HG03060 (cell line): ENCODE data around the gene ENOX1.

Experiments used
- ATAC-seq: cut with Tn5 transposase; IDR thresholded peaks from one replicate; pipeline ENCODE4 v1.9.1; 2021; ENCODE audit warnings: low read depth, moderate number of reproducible peaks; ENCODE audit not compliant: unreplicated experiment

ENOX1 gene

DNA sequence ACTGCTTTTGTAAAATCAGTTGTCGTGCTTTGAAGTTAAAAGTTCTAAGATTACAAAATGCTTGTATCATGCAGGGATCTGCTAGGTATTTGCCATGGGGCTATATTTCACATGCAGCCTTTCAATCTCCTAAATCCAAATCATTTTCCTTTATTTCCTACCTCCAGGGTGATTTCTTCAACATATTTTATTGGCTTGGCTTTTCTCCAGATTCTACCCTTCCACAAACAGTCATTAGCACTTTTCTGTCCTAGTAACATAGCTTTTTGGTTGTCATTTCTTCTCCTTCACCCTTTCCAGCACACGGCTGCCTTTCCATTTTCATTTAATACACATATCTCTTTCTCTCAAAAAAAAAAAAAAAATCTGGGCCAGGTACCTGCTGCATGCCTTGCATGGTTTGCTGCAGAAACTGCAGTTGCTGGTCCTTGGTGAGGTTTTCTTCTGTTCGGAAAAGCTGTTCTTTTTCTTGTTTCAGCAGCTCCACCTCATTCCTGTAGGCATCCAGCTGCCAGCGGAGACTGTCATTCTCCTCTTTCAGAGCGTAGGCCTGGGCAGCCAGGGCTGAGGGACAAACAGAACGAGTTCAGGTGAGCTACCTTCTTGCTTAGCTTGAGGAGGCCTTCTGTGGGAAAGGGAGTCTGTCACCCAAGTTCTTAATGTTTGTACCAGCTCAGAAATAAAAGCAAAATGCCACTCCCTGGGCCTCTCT lies 488.6 kb downstream of the ENOX1 start:
- no peak for ATAC-seq

DNA sequence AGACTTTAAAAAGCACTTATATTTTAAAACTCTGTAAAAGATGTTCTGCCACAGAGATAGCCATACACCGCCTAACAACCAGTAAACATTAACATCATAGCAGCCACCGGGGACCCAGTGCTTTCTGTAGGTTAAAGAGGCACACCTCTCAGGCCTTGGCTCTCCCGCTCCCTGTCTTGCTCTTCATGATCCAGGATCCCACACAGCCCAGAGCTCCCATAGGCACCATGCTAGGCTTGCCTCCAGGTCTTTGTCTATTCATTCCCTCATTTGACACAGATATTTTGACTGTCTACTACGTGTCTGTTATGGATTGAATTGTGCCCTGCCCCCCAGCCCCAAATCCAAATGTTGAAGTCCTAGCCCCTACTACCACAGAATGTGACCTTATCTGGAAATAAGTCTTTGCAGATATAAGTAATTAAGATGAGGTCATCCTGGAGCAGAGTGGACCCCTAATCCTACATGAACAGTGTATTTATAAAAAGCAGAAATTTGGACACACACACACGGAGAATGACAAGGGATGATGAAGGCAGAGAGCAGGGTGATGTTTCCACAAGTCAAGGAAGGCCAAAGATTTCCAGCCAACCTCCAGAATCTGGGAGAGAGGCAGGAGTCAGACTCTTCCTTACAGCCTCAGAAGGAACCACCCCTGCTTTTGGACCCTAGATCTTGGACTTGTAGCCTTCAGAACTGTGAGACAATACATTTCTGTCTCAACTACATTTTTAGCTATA lies 490.8 kb downstream of the ENOX1 start:
- ATAC-seq = no peak

DNA sequence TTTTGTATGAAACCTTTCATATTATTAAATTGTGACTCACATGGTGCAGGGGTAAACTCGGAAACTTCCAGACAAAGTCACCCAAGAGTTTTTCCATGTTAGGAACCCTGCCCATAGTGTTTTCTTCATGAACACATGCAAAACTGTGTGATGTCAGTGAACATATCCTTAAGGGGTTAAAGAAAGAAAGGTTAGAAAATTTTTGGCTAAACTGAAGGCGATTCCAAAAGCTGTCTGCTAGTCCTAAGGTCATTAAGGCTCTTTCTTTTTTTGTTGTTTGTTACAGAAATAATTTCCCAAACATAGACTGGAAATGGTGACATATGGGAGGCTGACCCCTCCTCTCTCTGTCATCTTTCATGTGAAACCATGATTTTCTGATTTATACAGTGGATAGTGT lies 491.5 kb downstream of the ENOX1 start:
- ATAC-seq = no peak

DNA sequence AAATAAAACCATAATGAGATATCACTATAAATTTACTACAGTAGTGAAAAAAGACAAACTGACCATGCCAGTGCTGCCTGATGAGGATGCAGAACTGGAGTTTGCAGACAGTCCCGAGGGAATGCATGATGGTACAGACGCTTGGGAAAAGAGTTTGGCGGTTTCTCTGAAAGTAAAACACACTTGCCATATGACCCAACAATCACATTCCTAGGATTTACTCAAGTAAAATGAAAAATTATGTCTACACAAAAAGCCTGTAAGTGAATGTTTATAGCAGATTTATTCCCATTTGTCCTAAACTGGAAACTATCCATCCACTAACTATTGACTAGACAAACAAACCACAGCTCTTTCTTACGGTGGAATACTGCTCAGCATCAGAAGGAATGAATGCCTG lies 492.4 kb downstream of the ENOX1 start:
- ATAC-seq = no peak

DNA sequence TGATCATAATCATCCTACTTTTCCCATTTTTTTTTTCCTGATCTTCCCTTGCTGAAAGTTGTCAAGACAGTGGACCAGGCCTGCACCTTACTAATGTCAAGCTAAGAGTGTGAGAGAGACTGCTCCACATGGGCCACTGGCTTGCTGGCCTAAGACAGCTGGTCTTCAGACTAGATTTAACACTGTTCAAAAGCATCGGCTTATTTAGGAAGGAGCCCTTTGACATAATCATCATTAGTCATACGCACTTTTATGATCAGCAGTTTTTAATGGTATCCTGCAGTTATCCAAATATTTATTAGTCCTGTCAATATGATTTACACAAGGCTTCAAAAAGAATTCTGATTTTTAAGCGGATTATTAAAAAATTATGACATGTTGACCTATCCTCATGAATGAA lies 492.8 kb downstream of the ENOX1 start:
- ATAC-seq = no peak

DNA sequence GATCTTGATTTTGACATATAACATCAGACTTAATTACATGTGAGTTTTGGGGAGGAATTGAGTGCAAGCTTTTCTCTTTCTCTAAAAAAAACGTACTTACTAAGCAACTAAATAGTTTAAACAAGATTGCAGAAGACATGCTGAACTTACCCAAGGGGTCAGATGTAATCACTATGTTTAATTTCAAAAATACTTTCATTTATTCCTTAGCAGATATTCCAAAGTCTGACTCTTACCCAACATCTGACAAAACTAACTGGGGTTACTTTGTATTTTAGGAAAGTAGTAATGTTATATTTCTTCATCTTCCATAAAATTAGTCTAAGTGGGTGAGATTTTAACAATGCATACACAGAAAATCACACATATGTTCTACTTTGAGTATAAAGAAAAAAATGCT lies 493.2 kb downstream of the ENOX1 start:
- ATAC-seq = no peak

DNA sequence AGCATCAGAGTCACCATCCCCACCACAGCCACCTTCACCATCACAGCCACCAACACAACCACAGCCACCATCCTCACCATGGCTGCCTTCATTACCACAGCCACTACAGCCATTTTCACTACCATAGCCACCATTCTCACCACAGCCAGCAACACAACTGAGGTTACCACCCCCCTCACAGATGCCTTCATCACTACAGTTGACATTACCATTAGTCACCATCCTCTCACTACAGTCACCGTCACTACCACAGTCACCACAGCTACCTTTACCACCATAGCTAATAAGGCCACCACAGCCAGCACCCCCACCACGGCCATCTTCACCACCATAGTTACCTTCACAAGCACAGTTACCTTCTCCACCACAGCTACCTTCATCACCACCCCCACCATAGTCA lies 493.8 kb downstream of the ENOX1 start:
- ATAC-seq = no peak

DNA sequence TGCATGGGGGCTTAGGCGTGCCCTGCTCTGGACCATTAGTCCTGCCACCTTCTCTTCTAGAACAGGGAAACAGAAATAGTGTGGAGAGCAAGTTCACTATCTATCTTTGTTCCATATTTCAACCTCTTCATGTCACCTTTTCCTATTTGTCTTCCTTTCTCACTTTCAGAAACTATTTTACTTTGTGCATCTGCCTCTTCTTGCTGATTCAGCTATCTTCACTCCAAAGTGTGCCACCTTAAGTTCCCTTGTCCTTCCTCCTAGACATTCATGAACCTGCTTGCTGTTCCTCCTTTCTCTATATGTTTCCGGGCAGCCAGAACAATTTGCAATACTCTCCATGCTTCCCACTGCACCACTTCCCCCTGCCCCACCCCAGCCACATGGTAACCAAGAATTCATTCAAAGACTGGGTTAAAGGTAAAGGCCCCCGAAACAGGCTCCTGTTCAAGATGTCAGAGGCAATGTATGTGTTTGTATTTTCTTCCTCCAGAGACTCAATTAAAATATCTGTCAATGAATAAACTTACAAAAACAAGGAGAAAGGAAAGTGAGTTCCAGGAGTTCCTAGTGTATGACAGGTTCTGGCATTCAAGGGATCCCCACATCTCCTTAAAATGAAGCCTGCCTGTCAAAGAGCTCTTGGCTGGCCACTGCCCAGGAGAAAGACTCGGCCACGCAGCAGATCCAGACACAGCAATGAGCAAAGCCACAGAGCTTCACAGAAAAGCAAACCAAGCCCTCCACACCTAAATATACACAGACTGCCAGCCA lies 495.3 kb downstream of the ENOX1 start:
- no peak for ATAC-seq

DNA sequence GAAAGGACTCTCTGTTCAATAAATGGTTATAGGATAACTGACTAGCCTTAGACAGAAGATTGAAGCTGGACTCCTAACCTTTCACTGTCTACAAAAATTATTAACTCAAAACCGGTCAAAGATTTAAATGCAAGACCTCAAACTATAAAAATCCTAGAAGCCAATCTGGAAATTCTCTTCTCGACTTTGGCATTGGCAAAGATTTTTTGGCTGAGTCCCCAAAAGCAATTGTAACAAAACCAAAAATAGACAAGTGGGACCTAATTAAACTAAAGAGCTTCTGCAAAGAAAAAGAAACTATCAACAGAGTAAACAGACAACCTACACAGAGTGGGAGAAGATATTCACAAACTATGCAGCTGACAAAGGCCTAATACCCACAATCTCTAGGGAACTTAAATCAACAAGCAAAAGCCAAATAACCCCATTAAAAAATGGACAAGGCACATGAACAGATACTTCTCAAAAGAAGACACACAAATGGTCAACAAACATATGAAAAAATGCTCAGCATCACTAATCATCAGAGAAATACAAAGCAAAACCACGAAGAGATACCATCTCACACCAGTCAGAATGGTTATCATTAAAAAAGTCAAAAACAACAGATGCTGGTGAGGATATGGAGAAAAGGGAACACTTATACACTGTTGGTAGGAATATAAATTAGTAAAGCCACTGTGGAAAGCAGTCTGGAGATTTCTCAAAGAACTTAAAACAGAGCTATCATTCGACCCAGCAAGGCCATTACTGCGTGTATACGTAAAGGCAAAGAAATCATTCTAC lies 497.1 kb downstream of the ENOX1 start:
- ATAC-seq = no peak

DNA sequence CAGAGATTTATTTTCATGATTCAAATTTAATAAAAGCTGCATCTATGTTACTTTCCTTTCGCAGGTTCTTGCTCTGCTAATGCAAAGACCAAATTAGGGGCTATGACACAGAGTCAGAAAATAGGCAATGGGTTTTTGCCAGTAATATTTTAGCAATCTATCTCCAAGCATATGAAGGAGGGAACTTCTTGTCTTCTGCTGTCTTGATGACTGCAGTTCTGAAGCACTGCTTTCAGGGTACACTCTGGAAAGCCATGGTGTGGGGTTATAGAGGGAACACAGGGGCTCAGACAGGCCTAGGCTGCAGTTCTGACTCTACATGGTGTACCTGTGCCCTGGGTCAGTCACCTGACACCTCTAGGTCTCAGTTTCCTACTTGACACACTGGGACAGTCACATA lies 500.0 kb downstream of the ENOX1 start:
- no peak for ATAC-seq

DNA sequence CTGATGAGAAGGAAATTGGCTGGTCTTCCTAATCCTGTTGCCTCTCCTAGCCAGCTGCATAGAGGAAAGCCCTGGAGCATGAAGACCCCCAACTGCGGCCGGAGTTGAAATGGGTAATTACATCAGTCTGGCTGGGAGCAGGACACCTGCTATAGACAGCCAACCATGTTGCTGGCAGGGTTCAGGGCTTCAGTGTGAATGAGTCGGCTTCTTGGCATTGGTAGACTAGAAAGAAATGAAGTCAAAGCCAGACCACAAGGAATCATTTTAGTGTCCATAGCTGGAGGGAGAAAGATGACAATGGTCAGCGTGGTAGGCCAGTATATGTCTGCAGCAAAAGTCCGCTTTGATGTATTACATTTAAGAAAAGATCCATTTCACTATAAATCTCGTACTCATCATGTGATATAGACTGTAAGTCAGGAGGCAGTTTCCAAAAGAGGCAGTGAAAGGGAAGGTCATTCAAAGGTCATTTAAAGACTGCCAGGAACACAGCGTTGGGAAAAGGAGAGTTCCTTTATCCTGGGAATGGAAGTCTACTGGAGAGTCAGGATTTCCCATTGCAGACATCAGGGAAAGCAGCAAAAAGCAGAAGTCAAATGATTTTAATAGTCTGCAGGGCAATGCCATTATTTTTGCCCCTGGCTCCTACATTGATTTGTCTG lies 500.7 kb downstream of the ENOX1 start:
- ATAC-seq = no peak

DNA sequence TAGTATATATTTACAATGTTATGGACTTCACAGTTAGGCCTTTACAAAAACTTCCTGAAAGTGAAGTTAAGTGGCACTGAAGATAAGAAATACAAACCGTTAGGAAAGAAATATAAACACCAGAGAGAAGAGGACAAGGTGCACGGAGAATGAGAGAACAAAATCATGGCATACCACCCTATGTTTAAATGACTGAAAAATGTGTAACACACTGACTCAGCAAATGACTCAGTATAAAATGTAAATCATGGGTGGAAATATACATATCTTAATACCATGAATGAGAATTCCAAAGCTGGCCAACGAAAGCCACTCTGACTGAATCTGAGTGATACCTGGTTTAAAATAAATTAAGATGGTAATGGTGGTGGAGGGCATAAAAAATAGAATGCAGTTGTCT lies 502.6 kb downstream of the ENOX1 start:
- no peak for ATAC-seq

DNA sequence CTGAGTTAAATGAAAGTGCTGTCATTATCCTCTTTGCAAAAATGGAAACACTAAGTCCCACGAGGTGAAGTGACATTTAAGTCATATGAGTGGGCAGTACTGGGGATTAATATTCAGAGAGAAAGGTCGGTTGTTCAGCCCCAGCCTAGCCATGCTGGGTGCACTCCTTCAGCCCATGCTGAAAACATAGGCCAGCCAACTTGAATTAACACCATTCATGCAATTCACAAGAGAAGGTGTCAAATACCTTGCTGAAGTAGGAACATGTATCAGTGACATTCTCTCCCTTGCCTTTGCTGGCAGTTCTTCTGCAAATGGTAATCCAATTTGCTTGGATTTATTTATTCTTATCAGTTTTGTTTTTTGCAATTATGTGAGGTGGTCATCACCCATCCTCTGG lies 507.1 kb downstream of the ENOX1 start:
- ATAC-seq = no peak

DNA sequence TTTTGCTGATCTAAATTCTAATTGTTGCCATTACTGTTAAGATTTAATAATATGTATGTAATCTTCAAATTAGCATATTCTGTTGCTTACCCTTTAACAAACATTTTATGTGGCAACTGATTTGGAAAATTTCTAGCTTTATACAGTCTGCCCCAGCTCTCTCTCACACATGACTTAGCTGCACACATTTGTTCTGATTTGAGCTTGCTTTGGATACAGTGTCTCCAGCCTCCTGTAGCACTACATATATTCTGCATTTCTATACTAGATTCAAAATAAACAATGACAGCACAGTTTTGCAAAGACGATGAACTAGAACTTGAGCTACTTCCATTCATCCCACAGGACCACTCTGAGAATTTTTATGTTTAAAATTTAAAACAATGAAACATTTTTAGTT lies 508.6 kb downstream of the ENOX1 start:
- ATAC-seq = no peak

DNA sequence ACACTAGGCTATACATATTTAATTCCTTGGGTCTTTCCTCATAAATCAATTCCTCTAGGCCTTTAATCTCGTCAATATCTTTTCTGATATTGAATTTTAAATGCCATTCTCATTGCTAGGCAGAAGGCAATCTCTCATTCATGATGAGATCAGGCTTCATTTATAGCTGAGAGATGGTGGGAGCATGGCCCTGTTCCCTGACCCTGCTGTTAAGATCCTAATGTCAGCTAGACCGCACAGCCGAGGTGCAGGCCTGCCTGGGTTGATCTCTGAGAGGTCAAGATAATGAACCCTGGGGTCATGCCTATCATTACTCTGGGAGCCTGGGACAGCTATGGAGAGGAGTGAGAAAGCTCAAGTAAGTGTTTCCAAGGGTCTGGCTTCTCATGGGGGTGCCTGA lies 509.6 kb downstream of the ENOX1 start:
- ATAC-seq = no peak

DNA sequence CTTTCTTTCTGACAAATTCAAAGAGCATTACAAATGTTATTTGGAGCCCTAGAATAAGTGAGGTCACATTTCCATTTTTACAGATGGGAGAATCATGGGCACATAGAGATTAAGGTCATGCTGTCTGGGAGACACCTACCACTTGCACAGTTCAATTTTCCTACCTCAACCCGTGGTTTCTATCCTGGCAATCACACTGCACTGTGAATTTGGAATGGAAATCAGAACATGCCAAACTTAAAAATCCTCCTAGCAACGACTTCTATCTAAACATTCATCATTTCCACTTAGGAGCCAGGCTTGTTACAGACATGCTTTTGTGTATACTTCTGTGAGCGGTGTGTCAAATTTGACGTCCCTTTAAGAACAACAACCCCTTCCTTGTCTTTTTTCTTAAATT lies 511.9 kb downstream of the ENOX1 start:
- no peak for ATAC-seq

DNA sequence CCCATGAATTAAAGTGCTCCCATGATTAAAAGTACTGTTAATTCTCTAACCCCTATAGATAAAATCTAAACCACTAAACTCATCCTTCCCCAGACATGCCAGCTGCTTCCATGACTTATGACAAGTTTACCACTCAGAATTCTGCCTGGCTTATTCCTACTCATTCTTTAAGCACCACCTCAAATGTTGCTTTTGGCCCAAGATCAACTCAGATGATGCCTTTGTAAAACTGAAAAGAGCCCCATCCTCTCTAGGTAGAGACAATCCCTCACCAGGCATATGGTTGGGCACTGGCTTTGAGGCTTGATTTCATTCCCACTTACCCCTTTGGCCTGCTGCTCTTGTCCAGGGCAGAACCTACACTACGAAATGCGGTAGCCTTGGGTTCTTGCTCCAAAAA lies 513.4 kb downstream of the ENOX1 start:
- no peak for ATAC-seq

DNA sequence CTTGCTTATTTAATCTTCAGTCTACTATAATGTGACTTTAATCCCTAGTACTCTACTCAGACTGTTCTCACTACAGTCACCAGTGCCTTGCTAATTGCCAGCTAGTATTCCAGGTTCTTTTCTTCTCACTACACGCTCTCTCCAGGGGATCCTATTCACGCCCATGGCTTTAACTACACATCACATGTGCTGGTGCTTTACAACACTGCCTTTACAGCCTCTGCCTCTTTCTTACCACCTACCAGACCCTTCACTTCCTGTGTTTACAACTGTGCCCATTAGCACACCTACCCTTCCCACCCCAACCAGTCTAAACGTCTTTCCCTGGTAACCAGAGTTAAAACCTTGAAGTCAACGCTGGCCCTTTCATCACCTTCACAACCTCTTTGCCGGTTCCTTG lies 513.9 kb downstream of the ENOX1 start:
- ATAC-seq = no peak

DNA sequence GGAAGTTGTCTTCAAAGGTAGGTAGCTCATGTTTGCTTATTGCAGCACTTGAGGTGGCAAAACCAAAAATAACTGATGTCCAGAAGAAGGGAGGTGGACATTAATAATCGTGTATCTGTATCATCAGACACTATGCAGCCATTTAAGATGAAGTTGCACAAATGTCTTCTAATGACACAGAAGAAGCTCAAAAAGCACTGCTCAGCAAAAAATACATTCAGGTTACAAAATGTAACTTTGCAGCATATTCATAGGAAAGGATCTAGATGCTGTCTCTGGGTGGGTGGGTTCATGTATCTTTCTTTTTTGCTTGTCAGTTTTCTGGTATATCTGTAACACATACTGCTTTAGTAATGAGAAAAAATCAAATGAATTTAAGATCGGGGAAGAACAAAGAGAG lies 515.6 kb downstream of the ENOX1 start:
- no peak for ATAC-seq

DNA sequence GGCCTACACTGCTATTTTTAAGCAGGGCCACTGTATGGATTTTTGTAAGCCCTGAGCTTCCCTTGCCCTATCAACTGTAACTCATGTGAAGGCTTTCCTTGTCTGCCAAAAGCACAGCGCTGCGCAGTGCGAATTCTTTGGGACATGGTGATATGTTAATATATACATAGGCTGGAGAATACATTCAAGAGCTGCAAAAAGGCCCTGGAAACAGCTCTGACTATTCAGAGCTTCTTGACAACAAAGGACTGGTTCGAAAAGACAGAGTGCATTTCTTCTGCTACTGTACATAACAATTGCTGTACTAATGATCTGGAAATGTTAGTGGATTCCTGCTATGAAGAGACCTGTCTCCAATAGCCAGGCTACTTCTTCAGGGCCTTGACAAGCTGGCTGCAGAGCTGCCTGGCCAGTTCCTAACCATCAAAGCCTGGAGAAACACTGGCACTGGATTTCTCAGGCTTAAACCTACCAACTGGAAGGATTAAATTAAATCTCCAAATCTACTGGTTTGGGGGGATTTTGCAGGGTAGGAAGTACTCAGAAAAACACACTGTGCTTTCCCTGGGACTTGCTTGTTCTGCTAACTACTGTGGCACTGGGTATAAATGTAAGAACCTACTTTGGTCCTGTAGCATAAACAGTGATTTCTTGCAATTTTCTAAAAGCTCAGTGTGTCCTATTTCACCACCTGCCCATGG lies 516.5 kb downstream of the ENOX1 start:
- ATAC-seq = no peak
